H9 (cell line): Measurements from ENCODE around the gene RRP15. TPM values are rescaled to one million over a fixed set of nuclear protein-coding genes. Genes with fewer than 3 reads are reported as not detected.

ENCODE experiments used
- DNase-seq: peaks from one replicate; pipeline ENCODE4 v3.0.0-alpha.2; 2017
- H2AFZ ChIP-seq: one replicate; pipeline ENCODE4 v1.6.1; 2013; ENCODE audit warnings: mild to moderate bottlenecking, low read length, control low read depth, moderate library complexity
- H2AK5ac ChIP-seq: 2 replicates; pipeline ENCODE4 v1.6.1; 2013; ENCODE audit warnings: low read length, control low read depth, mixed read lengths; ENCODE audit not compliant: insufficient read length
- H2BK120ac ChIP-seq: one replicate; pipeline ENCODE4 v1.6.1; 2013; ENCODE audit warnings: low read depth, mild to moderate bottlenecking, low read length, control low read depth, inconsistent platforms; ENCODE audit not compliant: poor library complexity, severe bottlenecking
- H2BK12ac ChIP-seq: 2 replicates; pipeline ENCODE4 v1.6.1; 2013; ENCODE audit warnings: low read length, control low read depth, mixed read lengths, low read depth; ENCODE audit not compliant: insufficient read length
- H2BK15ac ChIP-seq: 2 replicates; pipeline ENCODE4 v1.6.1; 2013; ENCODE audit warnings: low read depth, low read length, control low read depth
- H2BK20ac ChIP-seq: one replicate; pipeline ENCODE4 v1.6.1; 2013; ENCODE audit warnings: low read depth, mild to moderate bottlenecking, low read length, control low read depth, inconsistent platforms; ENCODE audit not compliant: poor library complexity, severe bottlenecking
- H2BK5ac ChIP-seq: 2 replicates; pipeline ENCODE4 v1.6.1; 2013; ENCODE audit warnings: low read length, control low read depth, mixed read lengths; ENCODE audit not compliant: insufficient read length
- H3K14ac ChIP-seq: 2 replicates; pipeline ENCODE4 v1.6.1; 2013; ENCODE audit warnings: low read length, control low read depth; ENCODE audit not compliant: insufficient read depth
- H3K18ac ChIP-seq: 2 replicates; pipeline ENCODE4 v1.6.1; 2013; ENCODE audit warnings: low read depth, mild to moderate bottlenecking, mixed read lengths, low read length, control low read depth; ENCODE audit not compliant: insufficient read length
- H3K23ac ChIP-seq: 2 replicates; pipeline ENCODE4 v1.6.1; 2013; ENCODE audit warnings: low read length, control low read depth, mixed read lengths, low read depth; ENCODE audit not compliant: insufficient read length
- H3K23me2 ChIP-seq: 2 replicates; pipeline ENCODE4 v1.6.1; 2013; ENCODE audit warnings: low read depth, mild to moderate bottlenecking, mixed read lengths, low read length, control low read depth; ENCODE audit not compliant: insufficient read length, poor library complexity, severe bottlenecking
- H3K27ac ChIP-seq: 2 replicates; pipeline ENCODE4 v1.5.1; 2013; ENCODE audit warnings: low read length, control low read depth, mixed read lengths, low read depth; ENCODE audit not compliant: insufficient read length
- H3K27me3 ChIP-seq: 2 replicates; pipeline ENCODE4 v1.6.1; 2013; ENCODE audit warnings: low read length, control low read depth, inconsistent platforms; ENCODE audit not compliant: insufficient read depth
- H3K4ac ChIP-seq: 2 replicates; pipeline ENCODE4 v1.6.1; 2013; ENCODE audit warnings: low read depth, mild to moderate bottlenecking, control low read depth, inconsistent platforms, low read length, moderate library complexity
- H3K4me1 ChIP-seq: 2 replicates; pipeline ENCODE4 v1.6.1; 2013; ENCODE audit warnings: low read length, control low read depth, inconsistent platforms; ENCODE audit not compliant: insufficient read depth
- H3K4me2 ChIP-seq: 2 replicates; pipeline ENCODE4 v1.6.1; 2013; ENCODE audit warnings: low read length, control low read depth, mixed read lengths; ENCODE audit not compliant: insufficient read length, insufficient read depth
- H3K56ac ChIP-seq: 2 replicates; pipeline ENCODE4 v1.6.1; 2013; ENCODE audit warnings: low read depth, mild to moderate bottlenecking, mixed read lengths, low read length, control low read depth; ENCODE audit not compliant: insufficient read length
- H3K79me1 ChIP-seq: 2 replicates; pipeline ENCODE4 v1.6.1; 2013; ENCODE audit warnings: low read depth, mild to moderate bottlenecking, moderate library complexity, low read length, control low read depth, inconsistent platforms; ENCODE audit not compliant: insufficient read depth, poor library complexity, severe bottlenecking
- H3K79me2 ChIP-seq: 2 replicates; pipeline ENCODE4 v1.6.1; 2013; ENCODE audit warnings: low read length, control low read depth, inconsistent platforms; ENCODE audit not compliant: insufficient read depth
- H3K9ac ChIP-seq: 2 replicates; pipeline ENCODE4 v1.6.1; 2013; ENCODE audit warnings: low read length, control low read depth, mixed read lengths; ENCODE audit not compliant: insufficient read length; ENCODE audit errors: extremely low read depth
- H3K9me3 ChIP-seq: one replicate; pipeline ENCODE4 v1.6.1; 2013; ENCODE audit warnings: low read depth, low read length, inconsistent platforms; ENCODE audit not compliant: control insufficient read depth
- H3T11ph ChIP-seq: one replicate; pipeline ENCODE4 v1.6.1; 2013; ENCODE audit warnings: mild to moderate bottlenecking, low read length, control low read depth, inconsistent platforms
- H4K20me1 ChIP-seq: one replicate; pipeline ENCODE4 v1.6.1; 2013; ENCODE audit not compliant: control insufficient read depth, insufficient read length, insufficient read depth
- H4K5ac ChIP-seq: 2 replicates; pipeline ENCODE4 v1.6.1; 2013; ENCODE audit warnings: low read depth, mild to moderate bottlenecking, mixed read lengths, low read length, control low read depth; ENCODE audit not compliant: insufficient read length
- H4K8ac ChIP-seq: replicated peaks from 2 replicates; pipeline ENCODE4 v1.6.1; 2013; ENCODE audit warnings: low read length, control low read depth, mixed read lengths, low read depth; ENCODE audit not compliant: insufficient read length
- H4K91ac ChIP-seq: 2 replicates; pipeline ENCODE4 v1.6.1; 2013; ENCODE audit warnings: low read depth, mild to moderate bottlenecking, moderate library complexity, mixed read lengths, low read length, control low read depth; ENCODE audit not compliant: insufficient read length
- H3K27ac Mint-ChIP-seq, 3 experiments: 2 replicates in 2 of 3; 3 replicates in 1 of 3; pipeline ENCODE4 v1.8.0; 2020 to 2021; ENCODE audit warnings: mixed read lengths in 3 of 3, mild to moderate bottlenecking in 1 of 3, moderate library complexity in 1 of 3
- H3K27me3 Mint-ChIP-seq: 2 replicates; pipeline ENCODE4 v1.8.0; 2021; ENCODE audit warnings: low read depth, mild to moderate bottlenecking, moderate library complexity, mixed read lengths
- H3K36me3 Mint-ChIP-seq, 3 experiments: 2 replicates in 2 of 3; 3 replicates in 1 of 3; pipeline ENCODE4 v1.8.0; 2020 to 2021; ENCODE audit warnings: low read depth in 3 of 3, mixed read lengths in 3 of 3; ENCODE audit not compliant: insufficient read depth in 1 of 3
- H3K4me1 Mint-ChIP-seq, 2 experiments: 2 replicates each; pipeline ENCODE4 v1.8.0; 2020; ENCODE audit warnings: mixed read lengths in 2 of 2
- H3K4me3 Mint-ChIP-seq, 2 experiments: 2 replicates in 1 of 2; 3 replicates in 1 of 2; pipeline ENCODE4 v1.8.0; 2020 to 2021; ENCODE audit warnings: mild to moderate bottlenecking in 2 of 2, mixed read lengths in 2 of 2, moderate library complexity in 1 of 2
- H3K9me3 Mint-ChIP-seq, 2 experiments: 2 replicates in 1 of 2; 3 replicates in 1 of 2; pipeline ENCODE4 v1.8.0; 2020; ENCODE audit warnings: mild to moderate bottlenecking in 2 of 2, mixed read lengths in 2 of 2, moderate library complexity in 1 of 2
- CTCF ChIP-seq: fragments of 200-600 bp; sonication (generic); conservative IDR thresholded peaks from 3 replicates; pipeline ENCODE4 v1.8.0; 2021; ENCODE audit warnings: antibody characterized with exemption, mild to moderate bottlenecking
- WGBS: extraction: QIAGEN DNeasy Blood & Tissue Kit; methylation state at CpG from one replicate; pipeline ENCODE4 v1.1.7; 2013; ENCODE audit warnings: missing lambda C conversion rate, low lambda C conversion rate, mixed read lengths; ENCODE audit not compliant: insufficient read length; ENCODE audit errors: extremely low coverage; 5-methylcytosine and 5-hydroxymethylcytosine counted together
- total RNA-seq: library from RNA; stranded (reverse); gene quantifications from 2 replicates; pipeline ENCODE4 v1.2.1, GENCODE V29; 2021

Gene RRP15
- total RNA-seq, 1 experiment from 2014 or later, result 48.7 TPM

- no peak overlapping the region for H3K4me2 ChIP-seq
- no peak overlapping the region for H2BK12ac ChIP-seq
- H2BK15ac ChIP-seq, result no peak overlapping the region
- TF ChIP-seq CTCF, result no peak
- no peak overlapping the region for H4K5ac ChIP-seq
- no peak overlapping the region for H2BK20ac ChIP-seq
- H3K27ac ChIP-seq, result no peak overlapping the region
- no peak overlapping the region for H3K27ac Mint-ChIP-seq
- no peak overlapping the region for H4K8ac ChIP-seq
- H3K18ac ChIP-seq, result no peak overlapping the region
- no peaks in the 10 kb centered on the region for H3K9me3 Mint-ChIP-seq
- H3K4me3 Mint-ChIP-seq, result no peak overlapping the region
- no peak overlapping the region for H2AFZ ChIP-seq
- no peak overlapping the region for H2BK5ac ChIP-seq
- no peaks in the 10 kb centered on the region for H3K4me1 ChIP-seq
- no peak overlapping the region for H3T11ph ChIP-seq
- no CpG with 5 or more reads among the region's 1 CpG for WGBS
- peaks cover 2% of the 10 kb centered on the region; the same call in 1 of the 2 replicates for H3K27me3 Mint-ChIP-seq
- H3K4ac ChIP-seq, result no peak overlapping the region
- H3K36me3 Mint-ChIP-seq, result peaks cover 0 to 1% (median 0%) of the 10 kb centered on the region in 3 experiments; a peak in 1 of 7 replicates
- H3K14ac ChIP-seq, result no peak overlapping the region
- no peak overlapping the region for H3K23ac ChIP-seq
- no peaks in the 10 kb centered on the region for H3K9me3 ChIP-seq
- H3K56ac ChIP-seq, result no peak overlapping the region
- peaks cover 17 to 18% of the 10 kb centered on the region in 2 experiments for H3K4me1 Mint-ChIP-seq
- H2AK5ac ChIP-seq, result no peak overlapping the region
- no peaks in the 10 kb centered on the region for H3K79me1 ChIP-seq
- H3K27me3 ChIP-seq, result no peaks in the 10 kb centered on the region; the same call in 1 of the 2 replicates
- no peak for DNase-seq
- H4K91ac ChIP-seq, result no peak overlapping the region
- peaks cover 10% of the 10 kb centered on the region for H3K23me2 ChIP-seq
- H2BK120ac ChIP-seq, result no peak overlapping the region
- H4K20me1 ChIP-seq, result no peaks in the 10 kb centered on the region
- no peak overlapping the region for H3K9ac ChIP-seq
- no peaks in the 10 kb centered on the region for H3K79me2 ChIP-seq
Observed at GRCh38 chr1:218341325-218341724, 56.2 kb downstream of the RRP15 start.
